ENCODE data around the gene GRIA3.
"Not testable (repeated sequence)": the region's sequence is repeated elsewhere in the genome, so short reads cannot be mapped to it uniquely, and the experiment has no call there.

Gene GRIA3

DNA sequence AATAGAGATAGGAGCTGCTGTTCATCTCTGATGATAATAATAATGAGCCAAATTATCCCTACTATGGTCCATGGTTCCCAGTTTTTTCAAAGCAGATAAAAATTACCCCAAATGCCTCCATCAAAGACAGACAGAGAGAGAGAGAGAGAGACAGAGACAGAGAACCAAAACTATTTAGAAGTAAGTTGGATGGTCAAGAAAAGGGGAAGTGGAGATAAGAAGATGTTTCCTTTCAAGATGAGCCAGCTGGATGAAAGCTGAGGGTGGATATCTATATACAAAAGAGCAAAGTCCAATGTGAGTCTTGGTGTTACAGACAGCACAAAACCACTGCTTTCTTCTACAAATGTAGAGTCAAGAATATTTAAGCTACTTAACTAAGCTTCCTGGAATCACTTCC, 173.9 kb downstream of the GRIA3 start:
- no peak for DNase-seq (ENCODE audit: low read depth)

DNA sequence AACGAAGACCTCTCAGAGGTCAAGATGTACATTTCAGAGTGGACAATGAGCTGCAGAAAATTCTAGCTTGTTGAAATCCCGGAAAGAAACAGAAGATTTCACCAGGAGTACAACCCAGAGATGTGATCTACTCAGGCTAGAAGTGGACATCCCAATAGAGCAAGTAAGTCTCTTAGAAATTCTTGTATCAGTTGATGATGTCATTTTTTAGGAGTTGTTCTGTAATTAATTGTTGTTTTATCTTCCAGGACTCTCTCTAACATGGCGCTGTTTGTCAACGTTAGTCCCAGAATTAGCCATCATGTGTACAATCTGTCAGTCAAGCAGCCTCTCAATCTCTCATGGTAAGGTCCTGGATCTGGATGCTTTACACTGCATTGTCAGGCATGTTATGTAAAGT, 174.4 kb downstream of the GRIA3 start:
- DNase-seq (ENCODE audit: low read depth), result no peak

DNA sequence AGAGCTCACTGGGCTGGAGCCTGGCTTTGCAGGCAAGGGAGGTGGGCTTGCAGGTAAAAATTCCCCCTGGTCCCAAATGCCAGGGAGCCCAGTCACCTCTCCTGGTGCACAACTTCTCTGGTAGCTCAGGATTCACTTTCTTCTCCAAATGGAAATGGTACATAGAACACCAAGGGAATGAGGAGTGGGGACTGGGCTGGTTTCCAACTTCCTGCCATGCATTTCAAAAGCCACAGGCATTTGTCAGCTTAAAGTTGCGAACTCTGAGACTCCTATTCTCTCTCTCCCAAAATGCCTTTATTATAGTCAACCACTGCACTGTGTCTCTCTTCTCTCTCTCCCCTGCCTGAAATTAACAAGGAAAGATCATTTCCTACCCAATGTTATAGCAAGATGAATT, 177.3 kb downstream of the GRIA3 start:
- no peak for DNase-seq (ENCODE audit: low read depth)

DNA sequence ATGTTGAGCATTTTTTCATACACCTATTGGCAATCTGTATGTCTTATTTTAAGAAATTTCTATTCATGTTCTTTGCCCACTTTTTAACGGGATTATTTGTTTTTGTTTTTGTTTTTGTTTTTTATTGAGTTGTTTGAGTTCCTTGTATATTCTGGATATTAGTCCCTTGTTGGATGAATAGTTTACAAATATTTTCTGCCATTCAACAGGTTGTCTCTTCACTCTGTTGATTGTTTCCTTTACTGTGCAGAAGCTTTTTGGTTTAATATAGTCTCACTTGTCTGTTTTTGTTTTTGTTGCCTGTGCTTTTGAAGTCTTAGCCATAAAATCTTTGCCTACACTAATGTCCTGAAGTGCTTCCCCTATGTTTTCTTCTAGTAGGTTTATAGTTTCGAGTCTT, 202.1 kb downstream of the GRIA3 start:
- DNase-seq (ENCODE audit: low read depth), result not testable (repeated sequence)

DNA sequence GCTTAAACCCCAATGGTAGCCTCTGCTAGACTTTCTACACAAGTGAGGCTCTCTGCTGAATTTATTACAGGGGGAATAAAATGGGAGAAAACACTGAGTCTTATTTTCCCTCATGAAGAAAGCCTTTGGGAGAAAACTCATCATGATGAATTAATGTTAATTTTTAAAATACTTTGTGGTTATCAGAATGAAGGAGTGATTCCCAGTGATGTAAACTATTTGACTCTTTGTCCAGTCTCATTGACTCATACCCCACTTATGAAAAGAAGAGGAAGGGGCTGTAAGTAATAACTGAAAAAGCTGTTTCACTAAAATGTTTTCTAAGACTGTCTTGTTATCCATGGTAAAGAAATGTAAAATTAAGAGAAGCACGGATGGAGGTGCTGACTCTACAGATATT, 208.8 kb downstream of the GRIA3 start:
- DNase-seq (ENCODE audit: low read depth), result no peak

DNA sequence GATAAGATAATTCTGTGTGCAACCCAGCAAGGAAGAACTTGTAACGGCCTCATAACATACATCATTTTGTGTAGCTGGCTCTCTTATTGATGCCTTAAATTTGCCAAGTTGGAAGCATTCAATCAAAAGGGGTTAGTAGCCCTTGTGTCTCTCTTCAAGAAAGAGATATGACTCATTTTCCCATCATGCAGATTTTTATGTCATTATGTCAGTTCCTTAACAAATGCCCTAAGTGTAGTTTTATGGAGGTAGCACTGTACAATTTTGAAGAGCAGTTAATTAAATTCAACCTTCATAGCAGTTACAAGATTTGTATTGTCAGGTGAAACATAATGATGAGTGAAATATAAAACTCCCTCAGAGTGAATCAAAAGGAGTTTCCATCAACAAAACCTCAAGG, 215.6 kb downstream of the GRIA3 start:
- DNase-seq (ENCODE audit: low read depth), result no peak

DNA sequence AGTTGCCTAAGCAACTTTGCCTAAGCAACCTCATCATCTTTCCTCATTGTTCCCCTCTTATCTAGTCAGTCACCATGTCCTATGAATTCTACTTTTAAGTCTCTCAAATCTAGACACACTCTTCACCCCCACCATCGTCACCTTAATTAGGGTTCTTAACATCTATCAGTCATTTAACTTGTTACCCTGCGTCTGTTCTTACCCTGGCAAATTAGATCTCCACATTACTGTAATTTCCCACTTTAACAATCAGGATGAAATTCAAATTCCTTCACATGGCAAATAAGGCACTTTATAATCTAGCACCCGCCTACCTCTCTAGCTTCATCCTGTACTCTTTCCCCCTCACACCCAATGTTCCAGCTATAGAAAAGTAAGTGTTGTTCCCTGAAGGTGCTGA, 221.2 kb downstream of the GRIA3 start:
- no peak for DNase-seq (ENCODE audit: low read depth)

DNA sequence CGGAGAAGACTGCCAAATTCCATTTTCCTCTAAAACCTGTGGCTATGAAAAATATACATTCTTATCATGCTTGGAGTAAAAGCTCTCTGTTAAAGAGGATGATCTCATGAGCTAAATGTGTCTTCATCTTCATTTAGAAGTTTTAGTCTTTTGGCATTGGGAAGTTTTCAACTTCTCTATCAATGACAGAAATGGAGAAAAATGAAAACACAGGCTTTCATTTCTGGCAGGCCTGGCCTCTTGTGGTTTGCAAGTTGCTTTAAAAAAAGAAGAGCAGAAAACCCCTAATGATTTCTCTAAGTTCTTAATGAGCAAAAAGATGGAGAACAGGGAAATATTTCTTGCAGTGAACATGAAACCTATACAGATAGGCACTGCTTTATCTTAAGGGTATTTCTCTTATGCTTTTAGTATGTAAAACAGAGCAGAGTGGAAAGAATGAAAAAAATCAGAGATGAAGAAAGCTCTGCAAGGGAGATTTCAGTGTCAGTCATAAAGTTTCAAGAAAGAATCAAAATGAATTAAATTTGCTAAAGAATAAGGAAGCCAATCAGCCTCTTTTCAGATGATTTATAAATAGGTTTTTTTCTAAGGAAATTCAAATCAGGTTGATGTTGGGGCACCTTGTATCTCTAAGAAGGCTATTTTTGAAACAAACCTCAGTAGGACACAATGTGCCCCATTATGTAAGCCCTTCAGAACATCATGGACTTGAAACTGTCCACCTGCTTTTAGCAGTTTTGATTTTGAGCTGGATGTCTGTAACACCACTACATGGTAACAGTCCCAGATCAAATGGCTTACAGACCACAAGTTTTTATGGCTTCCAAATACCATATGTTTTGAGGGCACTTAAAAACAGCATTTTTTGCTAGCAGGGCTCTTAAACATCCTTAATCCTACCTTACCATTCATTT, 225.0 kb downstream of the GRIA3 start:
- DNase-seq (ENCODE audit: low read depth), result no peak

DNA sequence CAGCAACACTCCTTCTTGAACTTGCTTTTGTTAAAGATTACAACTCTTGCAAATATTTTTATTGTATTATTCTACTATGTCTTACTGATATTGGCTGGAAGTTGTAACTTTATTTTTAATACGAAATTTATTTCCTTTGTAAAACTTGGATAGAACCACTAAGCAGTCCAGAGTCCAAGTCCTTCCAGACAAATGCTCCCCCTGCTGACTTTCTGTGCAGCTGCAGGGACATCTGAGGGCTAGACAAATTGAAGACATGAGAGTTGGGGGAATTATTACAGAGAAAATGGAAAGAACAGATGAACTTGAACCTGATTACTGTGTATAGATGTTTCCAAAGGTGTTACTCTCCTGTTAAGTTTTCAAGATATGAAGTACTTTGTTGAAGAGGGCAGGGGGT, 238.8 kb downstream of the GRIA3 start:
- no peak for DNase-seq (ENCODE audit: low read depth)

DNA sequence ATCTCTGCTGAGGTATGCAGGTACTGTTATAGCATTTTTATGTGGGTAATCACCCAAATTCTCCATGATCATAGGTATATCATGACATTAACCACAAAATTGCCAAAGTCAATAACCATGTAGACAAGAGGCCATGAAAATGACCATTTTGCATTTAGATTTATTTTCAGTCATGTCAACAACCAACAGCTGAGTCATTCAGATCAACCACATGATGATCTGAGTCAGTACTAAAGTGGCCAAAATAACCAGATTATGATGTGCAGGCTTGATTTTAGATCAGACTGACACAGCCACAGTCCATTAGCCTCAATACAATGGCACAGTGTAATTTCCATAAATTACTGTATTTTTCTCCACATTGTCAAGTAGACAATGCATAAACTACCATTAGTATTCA, 240.5 kb downstream of the GRIA3 start:
- no peak for DNase-seq (ENCODE audit: low read depth)

DNA sequence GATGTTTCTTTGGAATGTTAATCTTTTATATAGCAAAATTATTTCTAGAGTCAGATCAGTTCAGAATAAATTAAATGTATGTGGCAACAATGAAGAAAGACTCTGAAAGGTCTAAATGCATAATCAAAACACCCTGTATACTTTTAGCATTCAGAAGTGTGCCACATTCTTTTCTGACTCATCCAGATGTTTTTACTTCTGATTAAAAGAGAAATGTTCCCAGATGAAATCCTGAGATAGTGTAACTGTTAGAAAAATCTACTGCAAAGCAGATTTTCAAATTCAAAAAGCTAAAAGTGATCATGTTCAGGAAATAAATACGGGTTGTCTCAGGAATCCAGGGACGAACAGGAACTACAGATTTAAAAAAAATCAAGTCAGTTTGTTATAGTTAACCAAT, 241.4 kb downstream of the GRIA3 start:
- DNase-seq (ENCODE audit: low read depth), result no peak

DNA sequence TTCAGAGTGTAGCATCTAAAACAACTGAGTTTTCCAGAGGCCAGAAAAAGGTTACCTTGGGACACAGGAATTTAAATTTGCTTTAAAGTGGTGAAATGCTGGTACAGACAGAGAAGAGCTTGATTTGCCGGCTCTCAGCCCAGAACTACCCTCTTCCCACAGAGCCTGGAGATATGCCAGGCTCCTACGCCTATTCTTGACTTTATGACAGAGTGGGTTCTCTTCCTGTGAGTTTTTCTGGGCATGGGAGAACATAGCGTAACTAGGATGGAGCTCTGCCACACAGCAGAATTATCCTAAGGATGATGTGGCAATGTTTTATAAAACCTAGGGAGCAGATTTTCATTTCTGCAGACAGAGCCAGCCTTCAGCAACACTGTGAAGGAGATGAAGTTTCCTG, 241.8 kb downstream of the GRIA3 start:
- DNase-seq (ENCODE audit: low read depth), result no peak

DNA sequence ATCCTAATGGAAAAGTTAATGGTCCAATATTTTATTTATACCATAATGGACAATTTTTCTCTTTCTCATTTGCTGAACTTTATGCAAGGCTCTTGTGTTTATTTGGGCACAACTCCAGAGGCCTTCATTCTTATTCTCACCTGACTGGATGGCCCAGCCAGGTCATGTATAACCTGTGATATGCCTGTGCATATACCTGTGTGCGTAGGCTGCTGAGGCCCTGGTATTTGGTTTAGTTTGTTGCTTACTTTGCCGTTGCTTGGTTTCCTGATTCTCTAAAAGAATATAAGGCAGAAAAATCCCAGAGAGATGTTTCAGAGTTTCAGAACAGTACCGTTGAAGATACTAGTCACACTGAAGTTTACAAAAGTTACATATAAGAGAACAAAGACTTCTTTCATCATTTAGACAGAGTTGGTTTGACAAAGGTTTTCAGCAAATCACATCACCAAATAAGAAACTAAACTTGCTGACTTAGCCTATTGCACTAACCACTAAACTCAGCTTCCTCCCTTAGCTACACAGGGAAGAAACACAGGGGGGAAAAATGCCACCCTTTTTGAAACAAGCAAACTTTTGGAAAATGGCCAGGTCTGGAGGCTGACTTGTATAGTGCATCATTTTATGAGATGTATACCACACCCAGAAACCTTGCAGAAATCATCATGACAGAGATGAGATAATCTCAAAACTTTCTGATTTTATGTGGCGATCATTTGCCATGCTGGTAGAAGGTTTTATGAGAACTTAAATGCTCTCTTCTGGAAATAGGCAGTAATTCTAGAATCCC, 248.5 kb downstream of the GRIA3 start:
- DNase-seq (ENCODE audit: low read depth), result no peak

DNA sequence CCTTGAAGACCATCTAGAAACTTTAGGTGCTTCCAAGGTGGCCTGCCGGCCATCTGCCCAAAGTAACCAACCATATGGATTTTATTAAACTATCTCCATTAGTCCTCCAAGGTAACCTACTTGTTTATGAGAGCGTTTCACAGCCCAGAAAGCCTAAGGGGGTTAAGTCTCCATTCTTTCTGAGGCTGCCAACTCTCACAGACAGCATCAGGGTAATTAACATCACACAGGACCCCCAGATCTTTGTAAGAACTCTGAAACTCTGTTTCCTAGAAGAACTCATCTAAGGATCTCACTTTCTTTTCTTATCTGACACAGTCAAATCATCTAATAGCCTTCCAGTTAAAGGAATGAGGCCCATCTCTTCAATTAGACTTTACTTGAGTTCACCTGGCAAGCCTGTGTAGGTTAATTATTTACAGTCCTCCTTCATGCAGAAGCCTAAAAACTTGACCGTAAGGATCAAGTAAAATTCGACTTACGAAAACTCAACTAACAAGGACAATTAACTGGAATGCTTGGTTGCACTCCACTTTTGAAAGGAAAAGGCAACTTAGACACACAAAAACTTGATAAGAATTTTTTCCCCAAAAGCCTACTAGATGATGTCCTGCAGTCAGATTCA, 252.5 kb downstream of the GRIA3 start:
- DNase-seq (ENCODE audit: low read depth), result no peak

DNA sequence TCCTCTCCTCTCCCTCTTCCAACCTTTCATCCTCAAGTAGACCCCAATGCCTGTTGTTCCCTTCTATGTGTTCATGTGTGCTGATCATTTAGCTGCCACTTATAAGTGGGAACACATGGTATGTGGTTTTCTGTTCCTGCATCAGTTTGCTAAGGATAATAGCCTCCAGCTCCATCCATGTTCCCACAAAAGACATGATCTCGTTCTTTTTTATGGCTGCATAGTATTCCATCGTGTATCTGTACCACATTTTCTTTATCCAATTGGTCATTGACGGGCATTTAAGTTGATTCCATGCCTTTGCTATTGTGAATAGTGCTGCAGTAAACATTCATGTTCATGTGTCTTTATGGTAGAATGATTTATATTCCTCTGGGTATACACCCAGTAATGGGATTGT, 255.8 kb downstream of the GRIA3 start:
- not testable (repeated sequence) for DNase-seq (ENCODE audit: low read depth)

DNA sequence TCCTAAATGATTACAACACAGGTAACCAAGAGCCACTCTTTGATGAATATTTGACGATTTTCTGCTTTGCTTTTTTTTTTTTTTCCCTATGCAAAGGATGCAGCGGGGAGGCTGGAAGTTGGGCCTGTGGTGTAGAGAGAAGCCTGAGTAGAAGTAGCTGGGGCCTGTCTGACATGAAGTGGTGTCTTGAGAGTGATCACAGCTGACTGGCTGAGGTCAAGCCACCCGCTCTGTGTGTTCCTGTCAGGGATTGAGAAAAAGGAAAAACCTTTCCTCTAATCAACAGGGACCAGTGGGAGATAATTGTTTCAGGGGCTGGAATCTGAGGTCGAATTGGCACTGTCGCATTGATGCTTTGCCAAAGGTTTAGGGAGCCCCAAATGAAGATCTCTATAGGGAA, 258.7 kb downstream of the GRIA3 start:
- no peak for DNase-seq (ENCODE audit: low read depth)

DNA sequence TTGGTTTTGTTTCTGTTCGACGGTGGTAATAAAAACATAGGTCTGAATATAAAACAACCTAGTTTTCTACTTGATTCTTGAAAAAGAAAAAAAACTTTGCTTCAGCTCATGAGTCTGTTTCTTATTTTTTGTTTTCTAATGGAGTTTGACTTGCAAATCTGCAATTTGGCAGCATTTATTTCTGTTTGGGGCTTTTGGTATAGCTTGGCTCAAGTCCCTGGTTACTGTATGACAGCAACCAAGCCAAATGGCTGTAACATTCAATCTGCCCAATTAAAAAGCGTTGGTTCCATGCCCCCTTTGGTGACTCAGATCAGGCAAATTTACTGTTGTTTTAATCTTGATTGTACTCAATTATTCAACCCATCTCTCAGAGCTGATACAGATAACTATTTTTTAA, 263.4 kb downstream of the GRIA3 start:
- DNase-seq (ENCODE audit: low read depth), result no peak

DNA sequence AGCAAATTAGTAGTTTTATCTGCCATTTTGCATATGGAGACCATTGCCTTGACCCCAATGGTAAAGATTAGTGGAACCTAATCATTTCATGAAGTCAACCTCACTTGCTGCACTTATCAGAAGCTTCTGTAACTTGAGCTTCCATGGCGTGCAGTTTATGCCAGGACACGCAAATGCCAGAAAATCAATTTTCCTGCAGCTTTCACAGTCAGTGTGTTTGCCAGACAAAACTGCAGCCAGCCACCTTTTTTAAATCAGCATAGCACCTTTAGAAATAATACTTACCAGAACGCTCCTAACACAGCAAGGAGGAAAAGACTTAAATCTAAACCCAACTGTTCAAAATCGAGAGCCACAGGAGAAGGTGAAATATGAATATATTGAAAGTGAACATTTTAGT, 265.3 kb downstream of the GRIA3 start:
- DNase-seq (ENCODE audit: low read depth), result no peak

DNA sequence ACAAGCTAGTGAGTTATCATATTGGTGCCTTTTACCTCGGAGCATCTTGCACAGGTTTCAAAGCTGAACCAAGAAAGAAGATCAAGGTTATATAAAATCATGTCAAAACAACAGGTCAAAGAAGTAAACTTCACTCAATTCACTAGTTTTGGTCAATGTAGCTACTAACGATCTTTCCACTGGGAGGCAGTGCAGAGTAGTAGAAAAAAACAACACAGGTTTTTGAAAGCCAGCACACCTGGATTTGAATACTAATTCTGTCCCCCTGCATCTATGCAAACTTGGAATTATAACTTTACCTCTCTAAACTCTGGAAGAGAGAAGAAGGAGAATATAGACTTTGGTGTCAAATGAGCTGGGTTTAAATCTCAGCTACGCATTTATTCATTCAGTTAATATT, 266.1 kb downstream of the GRIA3 start:
- no peak for DNase-seq (ENCODE audit: low read depth)

DNA sequence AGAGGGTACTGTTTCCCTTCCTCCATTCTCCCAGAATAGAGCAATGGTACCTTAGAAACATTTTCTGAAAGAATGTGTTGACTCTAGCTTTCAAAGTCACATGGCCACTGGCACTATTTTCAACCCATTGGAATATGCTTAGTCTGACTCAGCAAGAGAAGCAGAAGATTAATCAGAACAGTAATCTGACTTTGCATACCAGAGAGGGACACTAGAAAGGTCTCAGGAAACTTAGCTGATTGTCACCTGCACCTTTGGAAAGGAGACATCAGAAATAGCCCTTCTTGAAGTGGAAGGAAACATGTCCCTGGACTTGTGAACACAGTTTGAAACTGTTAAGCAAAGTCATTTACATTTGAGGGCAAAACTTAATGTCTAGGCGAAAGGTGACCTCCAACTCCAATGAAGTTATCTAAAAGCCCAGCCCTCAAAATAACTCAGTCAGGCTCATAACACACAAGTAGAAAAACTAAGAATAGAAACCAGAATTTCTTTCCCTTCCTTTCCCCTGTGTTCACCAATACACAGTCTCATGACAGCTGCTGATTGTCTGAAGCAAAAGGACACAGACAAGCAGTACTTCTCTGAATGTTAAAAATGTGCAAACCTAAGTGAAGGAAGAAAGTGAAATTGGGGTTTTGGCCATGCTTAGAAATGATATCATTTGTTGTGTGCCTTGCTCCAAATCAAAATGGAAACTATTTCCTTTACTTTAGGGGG, 270.8 kb downstream of the GRIA3 start:
- DNase-seq (ENCODE audit: low read depth), result no peak

DNA sequence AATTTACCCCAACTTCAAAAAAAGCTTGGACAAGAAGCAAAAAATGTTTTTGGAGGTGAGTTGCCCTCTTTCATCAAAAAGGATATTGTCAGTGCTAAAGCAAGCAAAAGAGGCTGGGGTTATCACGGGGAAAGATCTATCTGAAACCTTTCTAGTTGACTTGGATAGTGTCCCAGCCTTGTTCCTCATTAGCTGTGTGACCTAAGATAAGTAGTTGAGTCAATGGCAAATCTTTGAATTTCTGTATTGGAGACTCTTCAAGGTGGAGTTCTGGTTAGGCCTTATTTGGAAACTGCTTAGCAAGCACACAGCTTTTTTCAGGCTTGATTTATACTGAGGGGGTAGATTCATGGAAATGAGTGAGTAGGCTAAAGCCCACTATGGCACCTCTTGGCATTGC, 271.6 kb downstream of the GRIA3 start:
- no peak for DNase-seq (ENCODE audit: low read depth)

DNA sequence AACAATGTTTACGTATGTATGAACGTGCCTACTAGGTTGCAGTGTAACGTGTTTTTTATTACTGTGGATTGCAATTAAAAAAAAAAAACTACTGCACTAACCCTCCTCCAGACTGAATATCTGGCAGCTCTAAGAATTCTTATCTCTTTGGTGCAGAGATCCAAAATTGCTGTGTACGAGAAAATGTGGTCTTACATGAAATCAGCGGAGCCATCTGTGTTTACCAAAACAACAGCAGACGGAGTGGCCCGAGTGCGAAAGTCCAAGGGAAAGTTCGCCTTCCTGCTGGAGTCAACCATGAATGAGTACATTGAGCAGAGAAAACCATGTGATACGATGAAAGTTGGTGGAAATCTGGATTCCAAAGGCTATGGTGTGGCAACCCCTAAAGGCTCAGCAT, 280.6 kb downstream of the GRIA3 start:
- DNase-seq (ENCODE audit: low read depth), result no peak

All from activated T-cell treated with anti-CD3 and anti-CD28 coated beads for 24 hours (primary cell).